ENCODE data around the gene NEURL1B. TPM values are rescaled to one million over a fixed set of nuclear protein-coding genes. Genes with fewer than 3 reads are reported as not detected.

The NEURL1B gene
- total and polyA plus RNA-seq, 4 donors: 1.5 to 10.0 (median 5.5) TPM

DNA sequence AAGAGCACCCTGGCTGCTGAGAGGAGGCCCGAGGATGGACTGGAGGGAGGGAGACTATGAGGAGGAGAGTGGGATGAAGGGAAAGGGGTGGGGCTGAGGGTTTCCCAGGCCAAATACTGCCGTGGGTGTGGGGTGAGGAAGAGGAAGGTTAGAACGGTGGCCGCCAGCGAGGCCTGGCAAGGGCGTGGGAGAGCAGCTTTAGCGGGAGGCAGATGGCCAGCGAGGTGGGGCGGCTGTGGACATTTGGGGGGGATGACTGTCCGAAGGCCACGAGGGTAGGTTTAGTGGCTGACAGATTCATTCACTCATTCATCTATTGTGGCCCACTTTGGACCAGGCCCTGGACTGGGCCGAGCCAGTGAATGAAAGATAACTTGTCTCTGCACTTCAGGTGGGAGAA lies 47.8 kb upstream of the NEURL1B start (continued):
- no peak for TF ChIP-seq HNF4A (conservative IDR thresholded peaks at IDR 0.05)
- TF ChIP-seq SP1 (IDR thresholded peaks at IDR 0.05): no peak
- TF ChIP-seq ATF3 (IDR thresholded peaks at IDR 0.05): no peak

DNA sequence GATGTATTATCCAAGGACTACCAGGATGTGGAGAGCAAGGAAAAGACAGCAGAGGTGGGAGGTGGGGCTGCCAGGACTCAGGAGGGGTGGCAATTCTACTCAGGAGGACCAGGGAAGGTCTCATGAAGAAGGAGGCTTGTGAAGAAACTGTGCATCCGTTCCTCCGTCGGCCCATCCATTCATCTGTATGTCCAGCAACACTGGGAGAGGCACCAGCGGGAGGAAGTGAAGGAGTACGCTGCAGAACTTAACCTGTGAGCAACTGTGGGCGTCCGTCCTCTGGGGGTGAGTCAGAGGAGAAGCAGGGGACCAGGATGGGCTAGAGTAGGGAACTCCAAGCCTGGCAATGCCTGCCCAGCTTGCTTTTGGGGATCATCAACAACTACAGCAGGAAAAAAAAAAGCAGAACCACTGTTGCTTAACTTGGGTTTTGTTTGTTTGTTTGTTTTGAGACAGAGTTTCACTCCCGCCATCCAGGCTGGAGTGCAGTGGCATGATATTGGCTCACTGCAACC lies 47.3 kb upstream of the NEURL1B start:
- Histone ChIP-seq H3K36me3 (ENCODE audit: control insufficient read depth in 4 of 4, insufficient read depth in 3 of 4, low read depth in 1 of 4, low read length in 3 of 4) (no peaks in the 10 kb centered on the region), H3K27ac (ENCODE audit: low read depth in 1 of 2, low read length in 2 of 2) (no peak overlapping the region), H3K27me3 (ENCODE audit: control insufficient read depth in 4 of 4, insufficient read depth in 4 of 4, low read length in 3 of 4) (no peaks in the 10 kb centered on the region), H3K9me3 (ENCODE audit: control insufficient read depth in 4 of 4, low read length in 3 of 4) (no peaks in the 10 kb centered on the region), H3K9ac (ENCODE audit: low read depth in 1 of 2, low read length in 2 of 2) (no peak overlapping the region), H3K4me1 (ENCODE audit: control insufficient read depth in 4 of 4, insufficient read depth in 4 of 4, low read length in 3 of 4) (no peaks in the 10 kb centered on the region), H3K4me3 (ENCODE audit: low read depth in 1 of 3, low read length in 3 of 3) (no peak overlapping the region)
- 93% methylated on average over 8 of the region's 8 CpGs for WGBS
- TF ChIP-seq TAF1 (conservative IDR thresholded peaks at IDR 0.05): no peak
- TF ChIP-seq FOXA1 (IDR thresholded peaks at IDR 0.05): no peak
- no peak for DNase-seq (ENCODE audit: low spot score)

- TF ChIP-seq, protein P1, sequence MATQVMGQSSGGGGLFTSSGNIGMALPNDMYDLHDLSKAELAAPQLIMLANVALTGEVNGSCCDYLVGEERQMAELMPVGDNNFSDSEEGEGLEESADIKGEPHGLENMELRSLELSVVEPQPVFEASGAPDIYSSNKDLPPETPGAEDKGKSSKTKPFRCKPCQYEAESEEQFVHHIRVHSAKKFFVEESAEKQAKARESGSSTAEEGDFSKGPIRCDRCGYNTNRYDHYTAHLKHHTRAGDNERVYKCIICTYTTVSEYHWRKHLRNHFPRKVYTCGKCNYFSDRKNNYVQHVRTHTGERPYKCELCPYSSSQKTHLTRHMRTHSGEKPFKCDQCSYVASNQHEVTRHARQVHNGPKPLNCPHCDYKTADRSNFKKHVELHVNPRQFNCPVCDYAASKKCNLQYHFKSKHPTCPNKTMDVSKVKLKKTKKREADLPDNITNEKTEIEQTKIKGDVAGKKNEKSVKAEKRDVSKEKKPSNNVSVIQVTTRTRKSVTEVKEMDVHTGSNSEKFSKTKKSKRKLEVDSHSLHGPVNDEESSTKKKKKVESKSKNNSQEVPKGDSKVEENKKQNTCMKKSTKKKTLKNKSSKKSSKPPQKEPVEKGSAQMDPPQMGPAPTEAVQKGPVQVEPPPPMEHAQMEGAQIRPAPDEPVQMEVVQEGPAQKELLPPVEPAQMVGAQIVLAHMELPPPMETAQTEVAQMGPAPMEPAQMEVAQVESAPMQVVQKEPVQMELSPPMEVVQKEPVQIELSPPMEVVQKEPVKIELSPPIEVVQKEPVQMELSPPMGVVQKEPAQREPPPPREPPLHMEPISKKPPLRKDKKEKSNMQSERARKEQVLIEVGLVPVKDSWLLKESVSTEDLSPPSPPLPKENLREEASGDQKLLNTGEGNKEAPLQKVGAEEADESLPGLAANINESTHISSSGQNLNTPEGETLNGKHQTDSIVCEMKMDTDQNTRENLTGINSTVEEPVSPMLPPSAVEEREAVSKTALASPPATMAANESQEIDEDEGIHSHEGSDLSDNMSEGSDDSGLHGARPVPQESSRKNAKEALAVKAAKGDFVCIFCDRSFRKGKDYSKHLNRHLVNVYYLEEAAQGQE (IDR thresholded peaks at IDR 0.05): no peak
- TF ChIP-seq HNF4G (IDR thresholded peaks at IDR 0.05) (no peak), FOXA1 (IDR thresholded peaks at IDR 0.05) (no peak), RXRA (IDR thresholded peaks at IDR 0.05) (no peak), YY1 (IDR thresholded peaks at IDR 0.05) (no peak), FOXA2 (IDR thresholded peaks at IDR 0.05) (no peak), RAD21 (IDR thresholded peaks at IDR 0.05) (no peak), EGR1 (IDR thresholded peaks at IDR 0.05; ENCODE audit: low read depth in 2 of 2) (no peak), JUND (IDR thresholded peaks at IDR 0.05) (no peak), SP1 (IDR thresholded peaks at IDR 0.05) (no peak), GABPA (IDR thresholded peaks at IDR 0.05 in 1 of 2, conservative IDR thresholded peaks at IDR 0.05 in 1 of 2) (no peak), ATF3 (IDR thresholded peaks at IDR 0.05) (no peak), CTCF (IDR thresholded peaks at IDR 0.05; ENCODE audit: low read depth, low read length, missing input control) (no peak), HNF4A (conservative IDR thresholded peaks at IDR 0.05) (no peak), NR2F2 (IDR thresholded peaks at IDR 0.05) (no peak), TAF1 (conservative IDR thresholded peaks at IDR 0.05) (no peak)
- TF ChIP-seq, protein P2, sequence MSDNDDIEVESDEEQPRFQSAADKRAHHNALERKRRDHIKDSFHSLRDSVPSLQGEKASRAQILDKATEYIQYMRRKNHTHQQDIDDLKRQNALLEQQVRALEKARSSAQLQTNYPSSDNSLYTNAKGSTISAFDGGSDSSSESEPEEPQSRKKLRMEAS (IDR thresholded peaks at IDR 0.05): no peak
- TF ChIP-seq, protein P3, sequence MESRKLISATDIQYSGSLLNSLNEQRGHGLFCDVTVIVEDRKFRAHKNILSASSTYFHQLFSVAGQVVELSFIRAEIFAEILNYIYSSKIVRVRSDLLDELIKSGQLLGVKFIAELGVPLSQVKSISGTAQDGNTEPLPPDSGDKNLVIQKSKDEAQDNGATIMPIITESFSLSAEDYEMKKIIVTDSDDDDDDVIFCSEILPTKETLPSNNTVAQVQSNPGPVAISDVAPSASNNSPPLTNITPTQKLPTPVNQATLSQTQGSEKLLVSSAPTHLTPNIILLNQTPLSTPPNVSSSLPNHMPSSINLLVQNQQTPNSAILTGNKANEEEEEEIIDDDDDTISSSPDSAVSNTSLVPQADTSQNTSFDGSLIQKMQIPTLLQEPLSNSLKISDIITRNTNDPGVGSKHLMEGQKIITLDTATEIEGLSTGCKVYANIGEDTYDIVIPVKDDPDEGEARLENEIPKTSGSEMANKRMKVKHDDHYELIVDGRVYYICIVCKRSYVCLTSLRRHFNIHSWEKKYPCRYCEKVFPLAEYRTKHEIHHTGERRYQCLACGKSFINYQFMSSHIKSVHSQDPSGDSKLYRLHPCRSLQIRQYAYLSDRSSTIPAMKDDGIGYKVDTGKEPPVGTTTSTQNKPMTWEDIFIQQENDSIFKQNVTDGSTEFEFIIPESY (IDR thresholded peaks at IDR 0.05): no peak
- no peaks in the 10 kb centered on the region for H3K9me3 ChIP-seq (ENCODE audit: control insufficient read depth in 4 of 4, low read length in 3 of 4)
- WGBS: 92% methylated on average over 8 of the region's 8 CpGs
- DNase-seq (ENCODE audit: low spot score): no peak
- no peak overlapping the region for H3K9ac ChIP-seq (ENCODE audit: low read depth in 1 of 2, low read length in 2 of 2)
- H3K27me3 ChIP-seq (ENCODE audit: control insufficient read depth in 4 of 4, insufficient read depth in 4 of 4, low read length in 3 of 4): no peaks in the 10 kb centered on the region
- H3K4me3 ChIP-seq (ENCODE audit: low read depth in 1 of 3, low read length in 3 of 3): no peak overlapping the region
- no peaks in the 10 kb centered on the region for H3K4me1 ChIP-seq (ENCODE audit: control insufficient read depth in 4 of 4, insufficient read depth in 4 of 4, low read length in 3 of 4)
- no peaks in the 10 kb centered on the region for H3K36me3 ChIP-seq (ENCODE audit: control insufficient read depth in 4 of 4, insufficient read depth in 3 of 4, low read depth in 1 of 4, low read length in 3 of 4)
- no peak overlapping the region for H3K27ac ChIP-seq (ENCODE audit: low read depth in 1 of 2, low read length in 2 of 2)
Observed at GRCh38 chr5:172594431-172594830, 46.6 kb upstream of the NEURL1B start.
